Subcutaneous abdominal adipose tissue (tissue), 5 donors: ENCODE data around the gene TOMM34.

Experiments
- H3K27ac ChIP-seq: one replicate; pipeline ENCODE4 v1.7.0; 2013; ENCODE audit warnings: low read depth, mild to moderate bottlenecking, inconsistent platforms, low read length, moderate library complexity
- H3K27me3 ChIP-seq, 5 donors: one replicate each; pipeline ENCODE4 v1.7.0; 2013; ENCODE audit warnings: low read length in 5 of 5, inconsistent platforms in 1 of 5; ENCODE audit not compliant: control insufficient read depth in 5 of 5, insufficient read depth in 4 of 5
- H3K36me3 ChIP-seq, 5 donors: one replicate each; pipeline ENCODE4 v1.7.0; 2013; ENCODE audit warnings: low read length in 5 of 5; ENCODE audit not compliant: control insufficient read depth in 5 of 5, insufficient read depth in 5 of 5
- H3K4me1 ChIP-seq, 5 donors: one replicate each; pipeline ENCODE4 v1.7.0; 2013; ENCODE audit warnings: low read length in 5 of 5, mild to moderate bottlenecking in 3 of 5, moderate library complexity in 1 of 5; ENCODE audit not compliant: control insufficient read depth in 5 of 5, insufficient read depth in 5 of 5
- H3K4me3 ChIP-seq, 5 donors: one replicate each; pipeline ENCODE4 v1.7.0; 2013; ENCODE audit warnings: low read length in 5 of 5, low read depth in 1 of 5
- H3K9ac ChIP-seq, 5 donors: one replicate each; pipeline ENCODE4 v1.7.0; 2013; ENCODE audit warnings: low read length in 5 of 5, mild to moderate bottlenecking in 4 of 5, moderate library complexity in 3 of 5
- H3K9me3 ChIP-seq, 5 donors: one replicate each; pipeline ENCODE4 v1.7.0; 2013; ENCODE audit warnings: low read length in 5 of 5; ENCODE audit not compliant: control insufficient read depth in 5 of 5
- donor health status: healthy.
- donor health status: healthy.
- donor health status: healthy.
- donor health status: healthy.
- donor health status: healthy.

The TOMM34 gene

GRCh38 chr20:44954211-44954610 is 6.0 kb downstream of the TOMM34 start:
- Histone ChIP-seq H3K4me1 (peaks cover under 1 to 8% (median 6%) of the 10 kb centered on the region in 5 donors), H3K9me3 (no peaks in the 10 kb centered on the region), H3K9ac (no peak overlapping the region), H3K36me3 (peaks cover 9 to 65% (median 57%) of the 10 kb centered on the region in 5 donors), H3K4me3 (no peak overlapping the region), H3K27me3 (no peaks in the 10 kb centered on the region), H3K27ac (no peak overlapping the region)

- H3K36me3 ChIP-seq: peaks cover 12 to 77% (median 70%) of the 10 kb centered on the region in 5 donors
- H3K27ac ChIP-seq: no peak overlapping the region
- no peaks in the 10 kb centered on the region for H3K27me3 ChIP-seq
Measured at GRCh38 chr20:44952731-44953130, 7.5 kb downstream of the TOMM34 start.

GRCh38 chr20:44950368-44950767 is 9.8 kb downstream of the TOMM34 start:
- no peak overlapping the region for H3K4me3 ChIP-seq
- H3K9me3 ChIP-seq: no peaks in the 10 kb centered on the region
- no peak overlapping the region for H3K27ac ChIP-seq
- H3K9ac ChIP-seq: no peak overlapping the region
- H3K27me3 ChIP-seq: no peaks in the 10 kb centered on the region
- H3K4me1 ChIP-seq: peaks cover 0 to 6% (median 0%) of the 10 kb centered on the region in 5 donors
- peaks cover 15 to 88% (median 70%) of the 10 kb centered on the region in 5 donors for H3K36me3 ChIP-seq

More at GRCh38 chr20:44952731-44953130, 7.5 kb downstream of the TOMM34 start:
- Histone ChIP-seq H3K9ac (no peak overlapping the region), H3K4me3 (no peak overlapping the region), H3K9me3 (no peaks in the 10 kb centered on the region), H3K4me1 (peaks cover 0 to 6% (median 0%) of the 10 kb centered on the region in 5 donors)

- Histone ChIP-seq H3K27me3 (no peaks in the 10 kb centered on the region), H3K36me3 (peaks cover 10 to 88% (median 59%) of the 10 kb centered on the region in 5 donors)
Measured at GRCh38 chr20:44948513-44948912, 11.7 kb downstream of the TOMM34 start.

GRCh38 chr20:44948107-44948506 is 12.1 kb downstream of the TOMM34 start:
- Histone ChIP-seq H3K9me3 (no peaks in the 10 kb centered on the region), H3K27me3 (no peaks in the 10 kb centered on the region), H3K36me3 (peaks cover 10 to 89% (median 62%) of the 10 kb centered on the region in 5 donors), H3K27ac (no peak overlapping the region), H3K4me3 (no peak overlapping the region), H3K4me1 (no peaks in the 10 kb centered on the region), H3K9ac (peak overlapping the region in 1 of 5 donors; percentile 9)

More at GRCh38 chr20:44948513-44948912, 11.7 kb downstream of the TOMM34 start:
- no peaks in the 10 kb centered on the region for H3K4me1 ChIP-seq
- H3K4me3 ChIP-seq: no peak overlapping the region
- H3K27ac ChIP-seq: no peak overlapping the region
- H3K9ac ChIP-seq: no peak overlapping the region
- H3K9me3 ChIP-seq: no peaks in the 10 kb centered on the region

GRCh38 chr20:44946271-44946852 is 13.8 kb downstream of the TOMM34 start:
- Histone ChIP-seq H3K4me1 (no peaks in the 10 kb centered on the region), H3K9ac (no peak overlapping the region), H3K27me3 (no peaks in the 10 kb centered on the region), H3K4me3 (no peak overlapping the region), H3K9me3 (no peaks in the 10 kb centered on the region), H3K27ac (no peak overlapping the region), H3K36me3 (peaks cover 9 to 96% (median 66%) of the 10 kb centered on the region in 5 donors)

GRCh38 chr20:44945261-44945660 is 14.9 kb downstream of the TOMM34 start:
- Histone ChIP-seq H3K27ac (no peak overlapping the region), H3K9ac (no peak overlapping the region), H3K4me1 (no peaks in the 10 kb centered on the region), H3K4me3 (no peak overlapping the region), H3K36me3 (peaks cover 7 to 95% (median 65%) of the 10 kb centered on the region in 5 donors), H3K27me3 (no peaks in the 10 kb centered on the region), H3K9me3 (no peaks in the 10 kb centered on the region)

- Histone ChIP-seq H3K27ac (no peak overlapping the region), H3K9ac (no peak overlapping the region), H3K36me3 (peaks cover 6 to 91% (median 60%) of the 10 kb centered on the region in 5 donors), H3K4me3 (no peak overlapping the region), H3K4me1 (peaks cover 0 to 8% (median 0%) of the 10 kb centered on the region in 5 donors), H3K27me3 (no peaks in the 10 kb centered on the region), H3K9me3 (no peaks in the 10 kb centered on the region)
Measured at GRCh38 chr20:44943828-44944227, 16.4 kb downstream of the TOMM34 start.

- Histone ChIP-seq H3K9me3 (no peaks in the 10 kb centered on the region), H3K36me3 (peaks cover 3 to 83% (median 54%) of the 10 kb centered on the region in 5 donors)
Measured at GRCh38 chr20:44942264-44942973, 17.8 kb downstream of the TOMM34 start.

GRCh38 chr20:44941120-44941691 is 19.0 kb downstream of the TOMM34 start:
- Histone ChIP-seq H3K4me1 (peaks cover 0 to 19% (median 7%) of the 10 kb centered on the region in 5 donors), H3K27ac (no peak overlapping the region), H3K36me3 (peaks cover 0 to 81% (median 47%) of the 10 kb centered on the region in 5 donors), H3K9me3 (no peaks in the 10 kb centered on the region), H3K4me3 (no peak overlapping the region), H3K27me3 (no peaks in the 10 kb centered on the region), H3K9ac (no peak overlapping the region)

More at GRCh38 chr20:44942264-44942973, 17.8 kb downstream of the TOMM34 start:
- Histone ChIP-seq H3K27me3 (no peaks in the 10 kb centered on the region), H3K4me3 (no peak overlapping the region), H3K9ac (no peak overlapping the region), H3K4me1 (peaks cover 0 to 19% (median 7%) of the 10 kb centered on the region in 5 donors), H3K27ac (no peak overlapping the region)
